ENCODE data around the gene SYCP2L. TPM values are rescaled to one million over a fixed set of nuclear protein-coding genes. Genes with fewer than 3 reads are reported as not detected.

Gene SYCP2L
- total RNA-seq, 1 experiment from 2014 or later = 1.5 TPM

DNA sequence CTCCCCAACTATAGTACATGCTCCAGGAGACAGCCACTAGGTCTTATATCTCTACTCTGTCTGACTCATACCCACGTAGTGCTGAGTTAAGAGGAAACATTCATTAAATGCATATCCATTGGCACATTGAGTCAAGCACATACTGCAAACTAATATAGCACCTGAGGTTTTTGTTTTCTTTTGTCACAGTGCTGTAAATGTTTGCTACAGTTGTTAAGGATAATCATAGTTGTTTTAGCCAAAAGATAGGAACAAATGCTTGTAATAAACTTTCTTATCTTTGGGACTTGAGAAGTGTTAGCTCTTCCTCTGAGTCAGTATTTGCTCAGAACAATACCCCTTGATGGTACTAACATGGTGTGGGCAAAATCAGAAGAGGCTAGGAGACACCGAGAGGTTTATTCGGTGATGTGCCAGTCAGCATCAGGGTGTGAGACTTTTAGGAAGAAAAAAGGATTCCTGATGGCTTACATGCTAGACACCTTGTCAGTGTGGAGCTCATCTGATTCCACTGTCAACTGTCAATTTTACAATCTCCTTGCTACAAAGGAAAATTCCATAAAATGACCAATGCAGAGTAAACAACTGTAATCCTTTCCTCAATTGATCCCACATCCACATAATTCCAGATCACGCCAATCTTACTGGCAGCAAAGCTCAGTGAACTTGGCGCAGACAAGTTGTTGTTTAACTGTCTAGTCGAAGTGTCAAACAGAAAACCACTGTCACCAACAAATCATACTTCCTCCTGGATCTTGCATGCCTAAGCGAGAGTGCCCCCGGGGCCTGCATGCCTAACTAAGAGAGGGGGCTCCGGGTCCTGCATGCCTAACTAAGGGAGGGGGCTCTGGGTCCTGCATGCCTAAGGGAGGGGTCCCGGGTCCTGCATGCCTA, 121.1 kb downstream of the SYCP2L start:
- DNase-seq (ENCODE audit: low spot score) = no peak

DNA sequence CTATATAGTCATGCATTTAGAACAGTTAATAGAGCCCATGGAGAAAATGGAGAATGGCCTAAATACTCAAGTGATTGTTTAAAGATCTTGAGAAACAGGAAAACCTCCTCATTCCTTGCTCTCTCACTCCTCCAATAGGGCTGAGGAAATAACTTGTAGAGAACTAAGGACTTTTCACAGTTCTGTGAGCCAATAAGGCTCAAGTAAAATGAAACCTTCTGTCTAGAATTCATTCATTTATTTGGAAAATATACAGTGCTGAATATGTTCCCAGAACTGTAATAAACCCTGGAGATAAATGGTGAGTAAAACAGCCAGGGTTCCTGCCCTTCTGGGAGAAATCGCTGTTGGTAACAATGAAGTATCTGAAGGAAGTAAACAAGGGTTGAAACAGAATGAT, 122.0 kb downstream of the SYCP2L start:
- no peak for DNase-seq (ENCODE audit: low spot score)

DNA sequence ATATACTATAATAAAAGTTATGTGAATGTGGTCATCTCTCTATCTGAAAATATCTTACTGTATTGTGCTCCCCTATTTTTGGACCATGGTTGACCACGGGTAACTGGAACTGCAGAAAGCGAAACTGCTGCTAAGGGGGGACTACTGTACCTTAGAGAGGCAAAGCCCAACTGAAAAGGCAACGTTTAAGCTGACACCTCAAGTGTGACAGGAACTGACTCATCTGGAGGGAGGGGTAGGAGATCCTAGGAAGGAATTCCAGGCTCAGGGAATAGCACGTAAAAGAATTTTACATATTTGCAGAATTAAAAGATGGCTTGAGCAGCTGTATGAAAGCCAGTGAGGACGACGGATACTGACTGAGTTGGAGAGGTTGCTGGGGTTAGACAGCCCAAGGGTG, 122.5 kb downstream of the SYCP2L start:
- peak; percentile 47 for DNase-seq (ENCODE audit: low spot score)

DNA sequence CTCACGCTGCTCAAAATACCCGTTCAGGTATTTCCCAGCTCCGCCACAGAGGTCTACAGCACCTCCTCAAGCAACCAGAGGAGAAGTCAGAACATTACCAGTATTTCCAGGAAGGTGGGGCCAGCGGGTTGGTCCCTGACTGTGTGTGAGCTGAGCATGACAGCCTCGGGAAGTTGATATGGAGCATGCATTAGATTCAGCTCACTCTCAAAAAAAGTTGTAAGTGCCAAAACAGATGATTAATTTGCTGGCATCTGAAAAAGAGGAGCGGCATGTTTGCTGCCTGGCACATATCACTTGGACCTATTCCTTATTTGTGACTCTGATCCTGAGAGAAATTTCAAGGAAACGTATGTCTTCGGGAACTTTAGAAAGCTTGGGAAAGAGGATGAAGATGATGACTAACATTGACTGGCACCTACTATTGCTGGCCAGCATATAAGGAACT, 125.0 kb downstream of the SYCP2L start:
- DNase-seq (ENCODE audit: low spot score) = no peak

DNA sequence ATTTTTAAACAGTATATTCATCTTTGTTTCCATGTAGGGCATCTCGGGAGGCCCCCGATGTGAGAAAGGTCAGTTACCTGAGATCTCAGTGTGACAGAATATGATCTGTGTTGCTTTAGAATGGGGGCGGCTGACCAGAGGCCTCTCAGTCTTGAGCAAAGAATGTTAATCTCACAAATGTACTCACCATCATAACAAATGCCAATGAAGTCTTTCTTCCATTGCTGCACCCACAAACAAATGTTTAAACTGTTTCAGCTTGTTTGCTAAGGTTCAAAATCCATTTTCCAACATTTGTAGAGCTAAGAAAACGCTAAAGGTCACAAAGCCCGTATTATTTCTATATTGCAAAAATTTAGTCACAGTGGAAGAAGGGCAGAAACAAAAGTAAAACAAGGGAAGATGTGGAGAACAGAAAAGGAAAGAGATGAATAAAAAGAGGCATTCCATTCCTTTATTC, 125.5 kb downstream of the SYCP2L start:
- DNase-seq (ENCODE audit: low spot score) = no peak

DNA sequence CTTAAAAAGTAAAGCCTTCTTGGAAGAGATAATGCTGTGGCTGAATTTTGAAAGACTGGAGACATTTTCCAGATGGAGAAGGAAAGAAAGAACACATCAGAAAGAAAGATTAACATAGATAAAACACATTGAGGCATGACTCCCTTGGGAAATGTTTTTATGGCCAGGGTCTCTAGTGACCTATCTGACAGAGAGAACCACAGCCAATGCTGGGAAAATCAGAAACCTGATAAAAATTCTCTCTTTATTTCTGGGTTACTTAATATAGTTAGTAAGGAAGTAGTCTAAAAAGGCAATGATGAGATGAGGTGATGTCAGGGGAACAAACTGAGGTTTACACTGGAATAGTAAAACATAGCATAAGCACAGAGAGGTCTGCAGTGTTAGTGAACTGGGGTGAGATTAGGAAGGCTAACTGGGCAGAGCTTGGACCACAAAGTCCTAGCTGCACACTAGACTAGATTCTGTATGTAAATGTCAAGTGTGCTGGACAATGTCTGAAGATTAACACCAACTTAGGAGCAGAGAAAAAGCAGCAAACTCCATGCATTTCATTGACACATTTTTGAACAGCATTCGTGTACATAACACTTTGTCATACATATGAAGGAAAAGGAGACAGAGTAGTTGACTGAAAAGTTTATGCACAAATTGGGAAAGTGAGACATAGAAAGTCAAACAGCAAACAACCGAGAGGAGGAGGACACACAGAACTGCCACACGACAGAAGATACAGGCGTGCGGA, 126.3 kb downstream of the SYCP2L start:
- no peak for DNase-seq (ENCODE audit: low spot score)

DNA sequence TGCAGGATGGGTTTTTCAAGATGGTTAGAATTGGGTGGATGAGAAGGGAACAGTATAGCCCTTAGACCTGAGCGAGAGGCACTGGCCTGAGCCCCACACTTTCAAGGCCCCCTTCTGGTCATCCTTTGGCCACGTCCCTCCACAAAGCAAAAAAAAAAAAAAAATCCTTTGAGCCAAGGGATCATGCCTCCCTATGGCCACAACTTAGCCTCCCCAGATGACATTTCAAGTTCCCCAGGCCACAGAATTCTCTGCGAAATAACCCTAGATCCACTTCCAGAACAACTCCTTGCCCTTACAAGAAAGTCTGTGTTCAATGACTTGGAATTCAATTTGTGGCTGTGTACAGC, 126.8 kb downstream of the SYCP2L start:
- no peak for DNase-seq (ENCODE audit: low spot score)

DNA sequence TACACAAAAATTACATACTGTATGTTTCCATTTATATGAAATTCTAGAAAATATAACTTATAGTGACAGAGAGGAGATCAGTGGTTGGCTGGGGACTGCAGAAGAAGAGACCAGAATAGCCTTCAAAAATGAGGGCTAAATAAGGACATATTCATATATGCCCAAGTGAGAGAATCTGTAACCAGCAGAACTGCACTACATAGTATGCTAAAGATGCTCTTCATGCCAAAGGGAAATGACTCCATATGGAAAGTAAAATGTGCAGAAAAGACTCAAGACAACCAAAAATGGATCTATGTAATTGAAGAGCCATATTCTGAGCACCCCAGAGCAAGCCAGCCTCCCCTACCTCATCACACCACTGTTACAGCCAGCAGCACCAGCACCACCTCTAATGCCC, 128.2 kb downstream of the SYCP2L start:
- DNase-seq (ENCODE audit: low spot score) = no peak

DNA sequence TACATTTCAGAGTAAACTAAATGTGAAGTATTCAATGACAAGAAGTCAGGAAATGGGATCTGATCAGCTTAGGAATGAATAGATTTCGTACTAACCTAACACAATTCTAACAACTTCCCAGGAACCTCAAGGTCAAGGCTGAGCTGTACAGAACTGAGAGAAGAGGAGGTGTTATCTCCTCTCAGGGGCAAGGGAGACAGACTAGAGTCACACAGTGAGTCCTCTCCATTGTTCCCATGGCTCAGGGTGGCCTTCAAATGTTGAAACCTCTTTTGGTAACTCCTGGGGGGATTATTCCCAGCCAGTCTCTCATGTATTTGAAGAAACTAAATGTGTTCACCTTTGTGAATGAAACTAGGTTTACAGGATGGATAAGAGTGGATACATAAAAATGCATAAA, 129.6 kb downstream of the SYCP2L start:
- DNase-seq (ENCODE audit: low spot score) = no peak

DNA sequence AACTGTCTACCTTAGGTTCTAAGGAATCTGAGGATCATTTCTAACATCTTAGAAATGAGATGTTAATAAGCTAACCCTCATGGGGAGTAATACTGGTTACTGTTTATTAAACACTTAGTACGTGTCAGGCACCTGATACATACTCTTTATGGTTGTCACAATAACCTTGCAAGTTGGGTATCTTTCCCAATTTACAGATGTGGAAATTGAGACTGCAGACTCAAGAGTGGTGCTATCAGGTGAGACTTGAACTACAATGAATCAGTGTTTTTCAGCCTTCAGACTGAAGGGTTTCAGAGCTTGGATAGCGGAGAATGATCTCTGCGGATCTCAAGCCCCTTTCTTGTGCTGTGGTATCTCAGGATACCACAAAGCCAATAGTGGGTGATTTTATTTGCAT, 130.2 kb downstream of the SYCP2L start:
- DNase-seq (ENCODE audit: low spot score) = no peak

DNA sequence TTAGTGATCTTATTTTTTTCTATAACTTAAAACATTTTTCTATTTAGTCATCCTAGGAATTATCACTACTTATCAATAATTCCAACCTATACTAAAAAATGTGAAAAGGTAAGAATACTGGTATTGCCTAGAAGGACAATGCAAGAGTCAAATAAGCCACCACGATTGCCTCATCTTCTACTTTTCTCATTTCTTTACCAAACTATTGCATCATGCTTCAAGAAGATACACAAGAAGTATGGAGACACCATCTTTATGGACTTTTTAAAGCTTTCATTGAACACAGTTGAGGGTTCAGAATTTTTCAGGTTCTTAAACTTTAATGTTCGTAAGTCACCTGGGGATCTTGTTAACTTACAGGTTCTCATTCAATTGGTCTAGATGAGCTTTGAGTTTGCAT, 131.4 kb downstream of the SYCP2L start:
- no peak for DNase-seq (ENCODE audit: low spot score)

DNA sequence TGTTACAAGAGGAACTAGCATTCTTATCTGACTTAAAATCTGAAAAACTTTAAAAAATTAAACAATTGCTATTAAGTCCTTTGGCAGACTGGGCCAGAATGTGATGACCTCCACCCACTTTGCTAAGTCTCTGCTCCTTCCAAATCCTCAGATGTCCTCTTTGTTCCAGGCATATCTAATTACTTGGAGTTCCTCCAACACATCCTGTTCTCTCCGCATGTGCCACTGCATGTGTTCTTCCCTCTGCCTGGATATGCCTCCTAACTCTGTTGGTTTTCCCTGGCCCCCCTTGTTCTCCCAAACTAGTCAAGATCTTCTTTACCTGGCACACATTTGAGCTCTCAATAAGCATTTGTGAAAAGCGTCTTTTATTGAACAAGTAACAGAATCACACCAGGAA, 134.2 kb downstream of the SYCP2L start:
- DNase-seq (ENCODE audit: low spot score) = no peak

DNA sequence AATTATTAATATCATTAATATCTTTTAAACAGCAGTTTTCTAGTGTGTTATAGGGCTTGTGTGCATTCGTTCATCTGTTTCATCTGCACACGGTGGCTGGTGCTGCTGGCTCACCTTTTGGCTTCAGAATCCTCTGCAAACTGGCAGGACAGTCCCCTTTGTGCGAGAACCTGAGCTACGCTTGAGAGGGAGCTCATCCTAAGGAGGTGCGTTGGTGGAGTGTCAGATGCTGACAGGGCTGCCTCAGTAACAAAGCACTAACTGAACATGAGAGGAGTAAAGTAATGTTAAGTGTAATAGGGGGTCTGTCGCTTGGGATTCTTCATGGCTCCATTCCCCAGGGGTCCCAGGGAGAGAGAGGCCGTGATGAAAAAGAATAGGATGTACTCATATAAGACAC, 134.9 kb downstream of the SYCP2L start:
- DNase-seq (ENCODE audit: low spot score) = no peak

DNA sequence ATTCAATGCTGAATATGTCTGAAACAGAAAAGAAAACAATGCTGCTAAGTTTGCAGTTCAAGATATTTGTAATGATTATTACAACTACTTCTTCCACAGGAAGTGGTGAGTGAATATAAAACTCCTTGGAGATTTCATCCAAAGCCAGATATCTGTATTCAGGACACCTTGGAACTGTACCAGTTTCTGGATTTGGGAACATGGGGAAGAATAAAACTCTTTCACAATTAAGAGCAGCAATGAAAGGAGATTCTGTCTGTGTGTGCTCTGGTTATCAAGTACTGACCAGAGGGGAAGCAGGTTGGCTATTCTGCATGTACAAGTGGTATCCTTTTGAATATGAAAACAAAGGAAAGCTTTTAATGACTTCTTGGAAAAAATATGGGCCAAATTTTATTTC, 136.2 kb downstream of the SYCP2L start:
- DNase-seq (ENCODE audit: low spot score) = no peak

Other genes with a start within 250 kb of the SYCP2L start
- gene C6orf52, start 192.4 kb upstream of the SYCP2L start, total RNA-seq (2014; rRNA removed; shearing (Covaris generic)) = 5.0 TPM in 1 of 2 replicates, not detected in the other
- gene PAK1IP1, start 192.1 kb upstream of the SYCP2L start, total RNA-seq (2014; rRNA removed; shearing (Covaris generic)) = 26.4 and 33.2 TPM in 2 replicates
- gene TMEM14C, start 164.0 kb upstream of the SYCP2L start, total RNA-seq (2014; rRNA removed; shearing (Covaris generic)) = 172 and 189 TPM in 2 replicates
- 137 and 156 TPM in 2 replicates for gene TMEM14B, start 139.2 kb upstream of the SYCP2L start, total RNA-seq (2014; rRNA removed; shearing (Covaris generic))
- gene MAK, start 48.5 kb upstream of the SYCP2L start, total RNA-seq (2014; rRNA removed; shearing (Covaris generic)) = 0.10 TPM in 1 of 2 replicates, not detected in the other
- gene GCM2, start 5.0 kb upstream of the SYCP2L start, total RNA-seq (2014; rRNA removed; shearing (Covaris generic)) = not detected in 2 replicates
- 0.58 and 0.85 TPM in 2 replicates for gene ELOVL2, start 157.3 kb downstream of the SYCP2L start, total RNA-seq (2014; rRNA removed; shearing (Covaris generic))
- 9.7 and 13.7 TPM in 2 replicates for gene SMIM13, start 206.8 kb downstream of the SYCP2L start, total RNA-seq (2014; rRNA removed; shearing (Covaris generic))
- not detected in 2 replicates for gene ERVFRD-1, start 224.7 kb downstream of the SYCP2L start, total RNA-seq (2014; rRNA removed; shearing (Covaris generic))